Medulla oblongata (tissue), 1 donor: Measurements from ENCODE around the gene HOOK2.
A peak's percentile ranks its signal among the peaks of the same experiment; 100 is the strongest.

ENCODE experiments used
- DNase-seq: peaks from one replicate; pipeline ENCODE4 v3.0.0-alpha.2; 2015; ENCODE audit errors: extremely low spot score

The HOOK2 gene

GRCh38 chr19:12782424-12783290 is 7.3 kb upstream of the HOOK2 start:
- DNase-seq, result peak; percentile 86

GRCh38 chr19:12782174-12782423 is 6.7 kb upstream of the HOOK2 start:
- no peak for DNase-seq

- DNase-seq, result peak; percentile 46
Measured at GRCh38 chr19:12779162-12779993, 4.0 kb upstream of the HOOK2 start.

GRCh38 chr19:12778905-12779161 is 3.5 kb upstream of the HOOK2 start:
- no peak for DNase-seq

- DNase-seq, result peak; percentile 43
Measured at GRCh38 chr19:12778017-12778904, 2.9 kb upstream of the HOOK2 start.

GRCh38 chr19:12777217-12778016 is 2.1 kb upstream of the HOOK2 start:
- DNase-seq, result peak; percentile 84

- DNase-seq, result no peak
Measured at GRCh38 chr19:12773571-12773970, 1.8 kb downstream of the HOOK2 start.

- no peak for DNase-seq
Measured at GRCh38 chr19:12772323-12772722, 3.0 kb downstream of the HOOK2 start.

- DNase-seq, result no peak
Measured at GRCh38 chr19:12770922-12771321, 4.4 kb downstream of the HOOK2 start.

- no peak for DNase-seq
Measured at GRCh38 chr19:12769689-12770088, 5.7 kb downstream of the HOOK2 start.

- no peak for DNase-seq
Measured at GRCh38 chr19:12767666-12768065, 7.7 kb downstream of the HOOK2 start.

- DNase-seq, result no peak
Measured at GRCh38 chr19:12767150-12767549, 8.2 kb downstream of the HOOK2 start.

- DNase-seq, result no peak
Measured at GRCh38 chr19:12766051-12766521, 9.3 kb downstream of the HOOK2 start.

GRCh38 chr19:12764698-12765097 is 10.7 kb downstream of the HOOK2 start:
- DNase-seq, result no peak

GRCh38 chr19:12763100-12763499 is 12.3 kb downstream of the HOOK2 start:
- no peak for DNase-seq

GRCh38 chr19:12759686-12760085 is 15.7 kb downstream of the HOOK2 start:
- DNase-seq, result no peak

GRCh38 chr19:12757544-12758274 is 17.6 kb downstream of the HOOK2 start:
- peak; percentile 58 for DNase-seq

GRCh38 chr19:12756150-12756883 is 19.0 kb downstream of the HOOK2 start:
- DNase-seq, result no peak

- no peak for DNase-seq
Measured at GRCh38 chr19:12754465-12755196, 20.7 kb downstream of the HOOK2 start.
